Naive B cell (primary cell): Measurements from ENCODE around the gene KRTAP21-3. TPM values are rescaled to one million over a fixed set of nuclear protein-coding genes. Genes with fewer than 3 reads are reported as not detected.
"Not testable (repeated sequence)": the region's sequence is repeated elsewhere in the genome, so short reads cannot be mapped to it uniquely, and the experiment has no call there.

Source experiments
- ATAC-seq, 2 donors: fragments of 150-1000 bp; cut with Tn5 transposase; 2 replicates each; pipeline ENCODE4 v1.10.0; 2021; ENCODE audit warnings: low read depth in 2 of 2, mild to moderate bottlenecking in 2 of 2, moderate library complexity in 2 of 2
- DNase-seq: peaks from one replicate; pipeline ENCODE4 v3.0.0; 2022
- H3K27ac Mint-ChIP-seq, 6 donors: one replicate each; pipeline ENCODE4 v1.8.0; 2020 to 2022; ENCODE audit warnings: mild to moderate bottlenecking in 6 of 6, mixed read lengths in 6 of 6, moderate library complexity in 5 of 6, inconsistent platforms in 2 of 6
- H3K27me3 Mint-ChIP-seq, 3 donors: one replicate each; pipeline ENCODE4 v1.8.0; 2021 to 2022; ENCODE audit warnings: mixed read lengths in 3 of 3, mild to moderate bottlenecking in 1 of 3
- H3K36me3 Mint-ChIP-seq, 2 donors: one replicate each; pipeline ENCODE4 v1.8.0; 2020 to 2022; ENCODE audit warnings: mixed read lengths in 2 of 2, inconsistent platforms in 1 of 2, mild to moderate bottlenecking in 1 of 2
- H3K4me1 Mint-ChIP-seq, 3 donors: one replicate each; pipeline ENCODE4 v1.8.0; 2020 to 2022; ENCODE audit warnings: mixed read lengths in 3 of 3, inconsistent platforms in 1 of 3, mild to moderate bottlenecking in 1 of 3, moderate library complexity in 1 of 3
- H3K4me3 Mint-ChIP-seq, 8 donors: one replicate each; pipeline ENCODE4 v1.8.0; 2020 to 2022; ENCODE audit warnings: mild to moderate bottlenecking in 8 of 8, mixed read lengths in 8 of 8, moderate library complexity in 8 of 8, inconsistent platforms in 2 of 8
- H3K9me3 Mint-ChIP-seq, 7 donors: one replicate each; pipeline ENCODE4 v1.8.0; 2020 to 2022; ENCODE audit warnings: mixed read lengths in 7 of 7, mild to moderate bottlenecking in 5 of 7, inconsistent platforms in 2 of 7, moderate library complexity in 1 of 7
- polyA plus RNA-seq, 6 donors: library from polyadenylated mRNA; unstranded; fragments of 300-500 nt; fragmentation: Illumina TruSeq; gene quantifications; one replicate each; pipeline ENCODE4 v1.2.3, GENCODE V29; 2021; ENCODE audit warnings: low read depth in 6 of 6

The KRTAP21-3 gene, protein sequence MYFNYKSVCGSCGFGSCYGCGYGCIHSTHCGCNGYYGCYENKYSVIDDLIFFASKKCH
- polyA plus RNA-seq: not detected

DNA sequence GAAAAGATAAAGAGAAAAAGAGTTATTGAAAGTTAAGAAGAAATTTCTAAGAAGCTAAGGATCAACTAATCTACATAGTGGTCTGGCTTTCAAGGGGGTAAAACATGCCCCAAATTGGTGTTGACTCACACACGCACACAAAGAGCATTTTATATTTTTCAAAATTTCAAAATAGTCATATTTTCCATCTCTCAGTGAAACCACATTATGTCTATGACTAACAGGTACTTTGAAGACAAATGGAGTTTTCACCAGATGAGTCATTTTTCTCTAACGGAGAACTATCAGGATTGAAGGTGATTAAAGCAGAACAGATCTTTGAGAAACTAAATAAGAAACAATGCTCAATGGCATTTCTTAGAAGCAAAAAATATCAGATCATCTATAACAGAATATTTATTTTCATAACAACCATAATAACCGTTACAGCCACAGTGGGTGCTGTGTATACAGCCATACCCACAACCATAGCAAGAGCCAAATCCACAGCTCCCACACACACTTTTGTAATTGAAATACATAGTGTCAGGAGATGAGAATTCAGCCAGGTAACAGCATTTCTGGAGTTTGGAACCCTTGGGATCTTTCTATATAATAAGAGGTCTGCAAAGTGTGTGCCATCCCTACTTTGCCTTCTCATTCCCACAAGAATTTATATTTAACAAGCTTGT, at the start of gene KRTAP21-3:
KRTAP21-3 (minus strand) TSS at position 539 of the 671 bp plus-strand sequence; CDS start at position 521, 18 bp downstream.
- Mint-ChIP-seq H3K27ac (no peak within 1 kb of the TSS), H3K4me3 (no peak within 1 kb of the TSS), H3K36me3 (no peaks in the 10 kb centered on the region), H3K27me3 (no peaks in the 10 kb centered on the region), H3K9me3 (peaks cover 0 to 13% (median 0%) of the 10 kb centered on the region in 7 donors), H3K4me1 (no peaks in the 10 kb centered on the region)
- DNase-seq (no peak), ATAC-seq (no peak)

DNA sequence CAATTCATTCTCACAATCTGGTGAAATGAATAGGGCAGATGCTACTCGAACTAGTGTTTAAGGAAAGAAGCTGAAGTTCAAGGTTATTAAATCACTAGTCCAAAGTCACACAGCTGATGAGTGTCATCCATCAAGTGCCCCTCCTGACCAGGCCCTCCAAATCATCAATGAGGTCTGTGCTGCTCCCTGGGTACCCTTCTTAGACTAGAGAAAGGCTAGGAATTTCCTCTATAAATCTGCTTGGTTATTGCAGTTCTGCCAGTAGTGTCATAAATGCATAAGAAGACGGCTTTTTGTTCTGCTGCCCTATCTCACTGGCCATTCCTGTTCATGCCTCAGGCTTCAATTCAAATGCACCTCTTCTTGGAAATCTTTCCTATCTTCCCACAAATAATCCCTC, 42.2 kb upstream of the KRTAP21-3 start:
- H3K4me3 Mint-ChIP-seq: no peak overlapping the region
- H3K27me3 Mint-ChIP-seq: no peaks in the 10 kb centered on the region
- H3K27ac Mint-ChIP-seq: no peak overlapping the region
- ATAC-seq (no peak), DNase-seq (no peak)
- H3K9me3 Mint-ChIP-seq: peaks cover 0 to 10% (median 5%) of the 10 kb centered on the region in 7 donors
- no peaks in the 10 kb centered on the region for H3K36me3 Mint-ChIP-seq
- H3K4me1 Mint-ChIP-seq: no peaks in the 10 kb centered on the region

DNA sequence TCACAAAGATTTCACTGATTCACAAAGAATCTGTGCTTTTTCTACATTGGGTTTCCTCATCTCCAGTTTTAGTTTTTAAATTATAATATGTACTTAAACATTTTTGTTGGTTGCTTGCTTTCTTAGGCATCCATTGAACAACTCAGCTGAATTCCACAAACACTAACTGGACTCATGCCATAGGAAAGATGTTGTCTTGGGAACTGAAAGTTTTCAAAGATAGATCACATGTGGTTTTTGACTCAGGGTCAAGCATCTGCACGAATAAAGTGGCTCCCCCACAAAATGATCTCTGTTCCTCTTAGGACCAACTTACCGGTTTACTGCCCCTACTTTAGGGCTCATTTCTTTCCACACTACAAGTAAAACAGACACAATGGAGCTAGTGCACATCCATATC, 39.7 kb upstream of the KRTAP21-3 start:
- H3K4me3 Mint-ChIP-seq: no peak overlapping the region
- no peak for DNase-seq
- no peak overlapping the region for H3K27ac Mint-ChIP-seq
- H3K36me3 Mint-ChIP-seq: no peaks in the 10 kb centered on the region
- H3K9me3 Mint-ChIP-seq: peaks cover 0 to 13% (median 3%) of the 10 kb centered on the region in 7 donors
- H3K4me1 Mint-ChIP-seq: no peaks in the 10 kb centered on the region
- no peaks in the 10 kb centered on the region for H3K27me3 Mint-ChIP-seq
- ATAC-seq: no peak

DNA sequence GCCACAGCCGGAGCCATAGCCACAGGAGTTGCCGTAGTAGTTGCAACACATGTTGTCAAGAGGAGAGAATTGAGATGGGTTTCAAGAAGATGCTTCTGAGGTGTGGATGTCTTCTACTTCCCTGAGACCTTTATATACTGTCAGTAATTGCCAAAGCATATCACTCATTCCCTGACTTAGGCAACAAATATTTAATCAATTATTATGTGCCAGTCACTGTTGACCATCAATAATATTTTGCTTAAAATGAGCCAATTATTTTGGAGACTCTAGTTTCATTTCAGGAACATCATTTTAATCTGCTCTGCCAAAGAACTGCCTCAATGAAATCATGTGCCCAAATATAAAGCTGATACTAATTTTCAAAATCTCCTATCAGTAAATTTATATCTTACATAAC, 36.8 kb upstream of the KRTAP21-3 start, which contains the start of gene KRTAP21-1:
KRTAP21-1 (minus strand) TSS at position 101 of the 400 bp plus-strand sequence; CDS start at position 51, 50 bp downstream.
- not testable (repeated sequence) for H3K27ac Mint-ChIP-seq, H3K27me3 Mint-ChIP-seq
- H3K4me3 Mint-ChIP-seq: peak within 1 kb of the TSS in 1 of 8 donors; percentile 12

DNA sequence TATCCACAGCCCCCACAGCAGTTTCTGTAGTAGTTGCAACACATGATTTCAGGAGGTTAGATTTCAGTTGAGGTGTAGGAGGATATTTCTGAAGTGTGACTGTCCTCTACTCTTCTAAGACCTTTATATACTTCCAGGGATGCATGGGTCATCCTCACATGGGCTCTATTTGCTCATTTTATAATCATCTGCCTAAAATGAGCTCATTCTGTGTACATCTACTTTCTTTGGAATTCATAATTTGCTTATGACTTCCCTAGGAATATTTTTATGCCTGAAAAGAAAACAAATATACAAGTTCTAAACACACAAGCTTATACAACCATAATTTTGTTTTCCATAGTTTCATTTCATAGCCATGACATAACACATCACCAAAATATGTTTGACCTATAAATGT, 28.6 kb upstream of the KRTAP21-3 start, which contains the start of gene KRTAP21-2:
KRTAP21-2 (minus strand) TSS at position 101 of the 400 bp plus-strand sequence; CDS start at position 44, 57 bp downstream.
- ATAC-seq: no peak

More for the DNA sequence above, 36.8 kb upstream of the KRTAP21-3 start, which contains the start of gene KRTAP21-1:
- H3K9me3 Mint-ChIP-seq: peaks cover 0 to 16% (median 3%) of the 10 kb centered on the region in 7 donors
- not testable (repeated sequence) for H3K36me3 Mint-ChIP-seq, H3K4me1 Mint-ChIP-seq, ATAC-seq, DNase-seq

DNA sequence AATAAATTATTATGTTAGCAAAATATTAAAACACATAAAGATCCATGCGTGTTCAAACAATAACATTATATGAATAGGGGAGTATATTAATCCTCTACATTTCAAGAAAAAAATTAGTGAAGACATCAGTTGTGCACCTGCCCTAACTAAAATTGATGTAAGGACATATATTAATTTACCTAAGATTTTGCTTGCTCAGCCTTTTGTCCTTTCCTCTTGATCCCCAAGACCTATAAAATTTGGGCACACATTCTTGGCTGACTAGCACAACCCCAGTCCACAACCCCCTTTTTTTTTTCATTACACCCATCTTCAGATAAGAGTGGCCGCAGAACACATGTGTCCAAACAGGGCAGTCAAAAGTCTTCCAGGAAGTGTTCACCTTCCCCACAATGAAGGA, 21.9 kb upstream of the KRTAP21-3 start:
- Mint-ChIP-seq H3K36me3 (no peaks in the 10 kb centered on the region), H3K27ac (no peak overlapping the region), H3K9me3 (peaks cover 0 to 7% (median 0%) of the 10 kb centered on the region in 7 donors), H3K27me3 (no peaks in the 10 kb centered on the region), H3K4me3 (no peak overlapping the region), H3K4me1 (no peaks in the 10 kb centered on the region)
- DNase-seq: no peak
- ATAC-seq: no peak

More for the DNA sequence above, 28.6 kb upstream of the KRTAP21-3 start, which contains the start of gene KRTAP21-2:
- H3K27ac Mint-ChIP-seq: no peak within 1 kb of the TSS
- DNase-seq: no peak
- no peaks in the 10 kb centered on the region for H3K4me1 Mint-ChIP-seq
- H3K9me3 Mint-ChIP-seq: peaks cover 2 to 19% (median 6%) of the 10 kb centered on the region in 7 donors
- H3K27me3 Mint-ChIP-seq: no peaks in the 10 kb centered on the region
- H3K4me3 Mint-ChIP-seq: peak within 1 kb of the TSS in 1 of 8 donors; percentile 24
- no peaks in the 10 kb centered on the region for H3K36me3 Mint-ChIP-seq

DNA sequence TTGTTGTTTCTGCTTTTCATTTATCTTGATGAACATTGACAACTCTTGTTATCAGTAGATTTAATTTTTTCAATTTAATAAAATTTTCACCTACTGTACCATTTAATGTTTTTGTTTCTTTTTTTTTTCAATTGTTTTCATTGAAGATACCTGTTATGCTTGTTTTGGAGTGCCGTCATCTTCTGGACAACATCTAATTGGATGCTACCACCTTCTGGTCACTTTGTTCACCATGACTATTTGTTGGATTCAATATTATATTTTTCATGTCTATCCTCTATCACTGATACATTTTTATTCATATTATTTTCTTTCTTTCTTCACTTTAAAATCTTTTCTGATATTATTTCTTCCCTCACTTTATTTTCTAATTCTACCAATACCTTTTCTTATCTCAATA, 14.4 kb upstream of the KRTAP21-3 start:
- no peak overlapping the region for H3K27ac Mint-ChIP-seq
- peaks cover 0 to 12% (median 6%) of the 10 kb centered on the region in 7 donors for H3K9me3 Mint-ChIP-seq
- DNase-seq (no peak), ATAC-seq (no peak)
- no peaks in the 10 kb centered on the region for H3K27me3 Mint-ChIP-seq
- no peaks in the 10 kb centered on the region for H3K36me3 Mint-ChIP-seq
- no peak overlapping the region for H3K4me3 Mint-ChIP-seq
- H3K4me1 Mint-ChIP-seq: no peaks in the 10 kb centered on the region

DNA sequence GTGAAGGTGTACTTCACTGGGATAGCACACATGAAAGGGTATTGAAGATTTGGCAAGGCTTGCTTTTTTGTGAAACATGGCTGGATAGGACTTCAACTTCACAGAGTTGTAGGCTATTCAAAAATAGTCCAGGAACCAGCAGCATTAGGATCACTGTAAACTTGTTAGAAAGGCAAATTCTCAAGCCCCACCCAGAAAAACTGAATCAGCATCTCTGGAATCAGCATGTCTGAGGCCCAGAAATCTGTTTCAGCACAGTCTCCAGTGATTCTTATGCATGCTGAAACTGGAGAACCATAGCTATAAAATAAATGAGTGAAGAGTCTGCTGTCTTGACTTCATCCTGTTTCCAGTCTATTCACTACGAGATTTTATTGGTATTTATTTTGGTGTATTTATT, 8.1 kb upstream of the KRTAP21-3 start:
- Mint-ChIP-seq H3K36me3 (no peaks in the 10 kb centered on the region), H3K9me3 (peaks cover 0 to 31% (median 12%) of the 10 kb centered on the region in 7 donors), H3K4me3 (no peak overlapping the region), H3K27ac (no peak overlapping the region), H3K4me1 (no peaks in the 10 kb centered on the region), H3K27me3 (no peaks in the 10 kb centered on the region)
- DNase-seq: no peak
- no peak for ATAC-seq

DNA sequence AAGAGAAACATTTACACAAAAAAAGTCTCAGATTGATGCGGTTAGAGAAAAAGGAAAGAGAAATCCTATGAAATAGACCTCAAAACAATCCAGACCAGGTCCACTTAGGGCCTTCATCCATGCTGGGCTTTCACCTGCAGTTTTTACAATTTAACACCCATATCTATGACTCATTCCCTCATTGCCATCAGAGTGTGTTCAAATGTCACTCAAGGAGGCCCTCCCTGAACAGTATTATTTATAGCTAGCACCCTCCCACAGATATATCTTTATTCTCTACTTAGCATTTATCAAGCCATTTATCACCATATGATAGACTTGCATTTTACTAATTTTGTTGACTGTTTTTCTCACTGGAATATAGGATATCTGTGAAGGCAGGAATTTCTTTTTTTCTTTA, 824 bp upstream of the KRTAP21-3 start:
- no peaks in the 10 kb centered on the region for H3K27me3 Mint-ChIP-seq
- no peak for ATAC-seq

DNA sequence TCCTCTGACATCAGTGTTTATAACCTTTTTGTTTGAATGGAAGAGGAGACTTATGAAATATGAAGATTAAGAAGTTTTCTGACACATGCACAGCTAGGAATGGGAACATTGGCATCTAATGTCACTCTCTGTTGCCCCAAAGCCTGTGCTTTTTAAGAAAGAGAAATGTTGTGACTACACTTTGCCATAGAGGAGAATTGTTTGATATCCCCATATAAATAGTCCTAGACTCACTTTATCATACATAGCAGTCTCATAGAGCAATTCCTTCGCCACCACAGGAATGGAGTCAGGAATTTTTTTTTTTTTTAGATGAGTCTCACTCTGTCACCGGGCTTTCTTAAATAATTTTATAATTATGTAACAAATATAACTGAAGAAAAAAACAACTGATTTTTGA, 1.5 kb downstream of the KRTAP21-3 start:
- ATAC-seq (no peak), DNase-seq (no peak)
- no peak overlapping the region for H3K27ac Mint-ChIP-seq
- H3K4me3 Mint-ChIP-seq: no peak overlapping the region
- H3K4me1 Mint-ChIP-seq: no peaks in the 10 kb centered on the region
- H3K36me3 Mint-ChIP-seq: no peaks in the 10 kb centered on the region
- no peaks in the 10 kb centered on the region for H3K27me3 Mint-ChIP-seq
- H3K9me3 Mint-ChIP-seq: peaks cover 0 to 8% (median 3%) of the 10 kb centered on the region in 7 donors

More for the DNA sequence above, 824 bp upstream of the KRTAP21-3 start:
- Mint-ChIP-seq H3K36me3 (no peaks in the 10 kb centered on the region), H3K9me3 (peaks cover 0 to 18% (median 2%) of the 10 kb centered on the region in 7 donors), H3K27ac (no peak overlapping the region), H3K4me3 (no peak overlapping the region), H3K4me1 (no peaks in the 10 kb centered on the region)
- DNase-seq: no peak

DNA sequence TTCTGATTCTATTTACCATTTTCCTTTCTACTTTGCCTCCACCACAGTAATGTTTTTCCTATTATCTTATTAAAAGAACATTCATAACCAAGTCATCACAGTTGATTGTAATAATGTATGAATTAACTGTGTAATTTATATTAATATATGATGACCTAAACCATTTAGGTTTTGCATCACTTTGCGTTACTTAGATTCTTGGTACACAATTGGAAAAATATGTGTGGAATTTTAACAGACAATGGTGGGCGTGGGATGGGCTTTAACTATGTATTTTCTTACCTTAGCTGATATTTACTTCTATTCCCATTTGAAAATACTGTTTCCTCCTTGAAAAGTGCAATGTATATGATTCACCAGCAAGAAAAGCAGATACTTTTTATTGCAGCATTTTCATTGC, 3.6 kb downstream of the KRTAP21-3 start:
- no peaks in the 10 kb centered on the region for H3K27me3 Mint-ChIP-seq
- peaks cover 2 to 11% (median 5%) of the 10 kb centered on the region in 7 donors for H3K9me3 Mint-ChIP-seq
- H3K4me1 Mint-ChIP-seq: no peaks in the 10 kb centered on the region

DNA sequence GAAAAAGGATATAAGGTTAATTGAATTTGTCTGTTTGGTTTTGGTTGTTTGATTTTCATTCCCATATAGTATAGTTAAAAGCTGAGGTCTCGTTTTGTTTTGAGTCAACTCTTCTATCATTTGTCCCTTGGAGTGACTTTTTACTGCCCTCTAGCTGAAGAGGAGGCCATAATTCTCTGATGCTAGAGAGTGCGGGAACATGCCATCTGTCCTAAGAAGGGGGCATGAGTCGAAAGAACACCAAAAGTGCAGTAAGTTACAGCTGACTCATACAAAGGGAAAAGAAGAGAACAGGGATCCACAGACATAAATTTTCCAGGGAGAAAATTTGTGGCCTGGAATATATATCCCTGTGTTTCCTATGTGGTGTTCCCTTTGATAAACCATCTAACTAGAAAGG, 4.1 kb downstream of the KRTAP21-3 start:
- ATAC-seq (no peak), DNase-seq (no peak)
- Mint-ChIP-seq H3K9me3 (peaks cover 2 to 11% (median 5%) of the 10 kb centered on the region in 7 donors), H3K4me3 (no peak overlapping the region), H3K27ac (no peak overlapping the region), H3K27me3 (no peaks in the 10 kb centered on the region), H3K4me1 (no peaks in the 10 kb centered on the region), H3K36me3 (no peaks in the 10 kb centered on the region)

More for the DNA sequence above, 3.6 kb downstream of the KRTAP21-3 start:
- no peaks in the 10 kb centered on the region for H3K36me3 Mint-ChIP-seq
- DNase-seq: no peak
- ATAC-seq: no peak
- no peak overlapping the region for H3K27ac Mint-ChIP-seq
- H3K4me3 Mint-ChIP-seq: no peak overlapping the region

DNA sequence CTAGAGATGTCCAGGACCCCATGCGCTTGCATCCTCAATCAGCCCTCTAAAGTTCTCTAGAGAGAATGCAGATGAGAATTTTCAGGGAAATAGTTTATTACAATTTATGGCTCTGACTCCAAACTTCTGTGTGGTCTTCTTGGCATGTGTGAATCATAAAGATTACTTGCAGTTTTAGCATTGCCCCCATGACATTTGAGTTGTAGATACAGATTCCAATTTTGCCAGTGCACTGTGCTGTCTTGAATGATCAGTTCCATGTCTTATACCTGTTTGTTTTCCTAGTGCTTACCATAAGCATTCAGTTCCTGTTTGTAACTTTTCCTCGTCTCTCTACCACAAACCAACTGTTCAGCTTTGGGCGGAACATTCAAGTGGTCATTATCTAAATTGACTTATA, 4.8 kb downstream of the KRTAP21-3 start:
- DNase-seq: no peak
- Mint-ChIP-seq H3K9me3 (peaks cover 2 to 11% (median 5%) of the 10 kb centered on the region in 7 donors), H3K36me3 (no peaks in the 10 kb centered on the region), H3K27me3 (no peaks in the 10 kb centered on the region), H3K4me3 (no peak overlapping the region), H3K27ac (no peak overlapping the region), H3K4me1 (no peaks in the 10 kb centered on the region)
- ATAC-seq: no peak

DNA sequence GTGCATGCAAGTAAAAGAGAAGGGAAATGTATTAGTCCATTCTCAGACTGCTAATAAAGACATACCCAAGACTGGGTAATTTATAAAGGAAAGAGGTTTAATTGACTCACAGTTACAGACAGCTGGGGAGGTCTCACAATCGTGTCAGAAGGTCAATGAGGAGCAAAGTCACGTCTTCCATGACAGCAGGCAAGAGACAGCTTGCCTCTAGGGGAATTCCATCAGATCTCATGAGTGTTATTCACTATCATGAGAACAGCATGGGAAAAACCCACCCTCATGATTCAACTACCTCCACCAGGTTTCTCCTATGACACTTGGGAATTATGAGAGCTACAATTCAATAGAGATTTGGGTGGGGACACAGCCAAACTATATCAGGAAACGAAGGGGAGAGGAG, 8.1 kb downstream of the KRTAP21-3 start:
- no peak for ATAC-seq
- H3K9me3 Mint-ChIP-seq: peaks cover 0 to 11% (median 5%) of the 10 kb centered on the region in 7 donors

More for the DNA sequence above, 8.1 kb downstream of the KRTAP21-3 start:
- no peak for DNase-seq
- Mint-ChIP-seq H3K4me3 (no peak overlapping the region), H3K36me3 (no peaks in the 10 kb centered on the region), H3K4me1 (no peaks in the 10 kb centered on the region), H3K27ac (no peak overlapping the region), H3K27me3 (no peaks in the 10 kb centered on the region)
